HEK293T (cell line): ENCODE results near the gene FGFR3.

Experiments
- ARNT ChIP-seq: fragments of 450-650 bp; IDR thresholded peaks from 2 replicates; pipeline ENCODE4 v1.6.1; 2017; ENCODE audit warnings: mild to moderate bottlenecking
- FOXK2 ChIP-seq: fragments of 450-650 bp; IDR thresholded peaks from 2 replicates; pipeline ENCODE4 v1.6.1; 2016; ENCODE audit warnings: mild to moderate bottlenecking
- FOXM1 ChIP-seq: fragments of 450-650 bp; IDR thresholded peaks from 2 replicates; pipeline ENCODE4 v1.6.1; 2017; ENCODE audit warnings: mild to moderate bottlenecking, borderline replicate concordance
- TARDBP ChIP-seq: fragments of 450-650 bp; IDR thresholded peaks from 2 replicates; pipeline ENCODE4 v1.6.1; 2016
- TF ChIP-seq, protein P1 (sequence below): fragments of 450-650 bp; IDR thresholded peaks from 2 replicates; pipeline ENCODE4 v1.6.1; 2016

DNA sequence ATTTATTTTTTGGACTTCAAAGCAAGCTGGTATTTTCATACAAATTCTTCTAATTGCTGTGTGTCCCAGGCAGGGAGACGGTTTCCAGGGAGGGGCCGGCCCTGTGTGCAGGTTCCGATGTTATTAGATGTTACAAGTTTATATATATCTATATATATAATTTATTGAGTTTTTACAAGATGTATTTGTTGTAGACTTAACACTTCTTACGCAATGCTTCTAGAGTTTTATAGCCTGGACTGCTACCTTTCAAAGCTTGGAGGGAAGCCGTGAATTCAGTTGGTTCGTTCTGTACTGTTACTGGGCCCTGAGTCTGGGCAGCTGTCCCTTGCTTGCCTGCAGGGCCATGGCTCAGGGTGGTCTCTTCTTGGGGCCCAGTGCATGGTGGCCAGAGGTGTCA lies 15.3 kb downstream of the FGFR3 start:
- TF ChIP-seq, protein P1, sequence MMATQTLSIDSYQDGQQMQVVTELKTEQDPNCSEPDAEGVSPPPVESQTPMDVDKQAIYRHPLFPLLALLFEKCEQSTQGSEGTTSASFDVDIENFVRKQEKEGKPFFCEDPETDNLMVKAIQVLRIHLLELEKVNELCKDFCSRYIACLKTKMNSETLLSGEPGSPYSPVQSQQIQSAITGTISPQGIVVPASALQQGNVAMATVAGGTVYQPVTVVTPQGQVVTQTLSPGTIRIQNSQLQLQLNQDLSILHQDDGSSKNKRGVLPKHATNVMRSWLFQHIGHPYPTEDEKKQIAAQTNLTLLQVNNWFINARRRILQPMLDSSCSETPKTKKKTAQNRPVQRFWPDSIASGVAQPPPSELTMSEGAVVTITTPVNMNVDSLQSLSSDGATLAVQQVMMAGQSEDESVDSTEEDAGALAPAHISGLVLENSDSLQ, result no peak
- TF ChIP-seq FOXK2 (no peak), FOXM1 (no peak), TARDBP (no peak), ARNT (no peak)
